CD4-positive, alpha-beta T cell treated with Interferon gamma for 1 hour (primary cell): ENCODE data around the gene JUND.

Source experiments
- DNase-seq: peaks from one replicate; pipeline ENCODE4 v3.0.0-alpha.2; 2020

Gene JUND

GRCh38 chr19:18289471-18290301 lies 8.3 kb upstream of the JUND start:
- DNase-seq, result no peak

GRCh38 chr19:18287836-18288772 lies 6.7 kb upstream of the JUND start:
- no peak for DNase-seq

DNA sequence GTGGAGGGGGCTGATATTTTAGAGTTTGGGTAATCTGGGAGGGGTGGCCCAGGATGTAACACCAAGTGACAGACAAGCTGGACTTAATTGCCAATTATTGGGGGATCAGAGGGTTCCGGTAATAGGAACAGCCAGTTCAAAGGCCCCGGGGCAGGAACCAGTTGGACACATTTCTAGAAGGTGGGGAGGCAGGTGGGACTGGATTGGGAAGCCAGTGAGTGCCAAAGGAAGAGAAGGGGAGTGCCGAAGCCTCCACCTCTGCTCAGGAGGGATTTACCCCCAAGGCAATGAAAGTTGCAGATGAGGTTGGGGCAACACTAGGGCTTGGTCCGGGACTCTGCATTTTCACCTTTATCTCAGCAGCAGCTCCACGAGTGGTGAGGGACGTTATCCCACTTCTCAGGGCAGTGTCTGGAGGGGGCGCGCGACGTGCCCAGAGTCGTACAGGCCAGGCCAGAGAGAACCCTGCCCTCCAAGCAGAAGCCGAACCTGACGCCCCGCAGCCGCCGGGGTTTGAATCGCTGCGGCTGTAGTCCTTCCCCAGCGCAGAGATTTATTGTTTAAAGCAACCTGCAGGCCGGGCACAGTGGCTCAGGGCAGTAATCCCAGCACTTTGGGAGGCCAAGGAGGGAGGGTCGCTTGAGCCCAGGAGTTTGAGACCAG lies 5.7 kb upstream of the JUND start:
- DNase-seq, result no peak

DNA sequence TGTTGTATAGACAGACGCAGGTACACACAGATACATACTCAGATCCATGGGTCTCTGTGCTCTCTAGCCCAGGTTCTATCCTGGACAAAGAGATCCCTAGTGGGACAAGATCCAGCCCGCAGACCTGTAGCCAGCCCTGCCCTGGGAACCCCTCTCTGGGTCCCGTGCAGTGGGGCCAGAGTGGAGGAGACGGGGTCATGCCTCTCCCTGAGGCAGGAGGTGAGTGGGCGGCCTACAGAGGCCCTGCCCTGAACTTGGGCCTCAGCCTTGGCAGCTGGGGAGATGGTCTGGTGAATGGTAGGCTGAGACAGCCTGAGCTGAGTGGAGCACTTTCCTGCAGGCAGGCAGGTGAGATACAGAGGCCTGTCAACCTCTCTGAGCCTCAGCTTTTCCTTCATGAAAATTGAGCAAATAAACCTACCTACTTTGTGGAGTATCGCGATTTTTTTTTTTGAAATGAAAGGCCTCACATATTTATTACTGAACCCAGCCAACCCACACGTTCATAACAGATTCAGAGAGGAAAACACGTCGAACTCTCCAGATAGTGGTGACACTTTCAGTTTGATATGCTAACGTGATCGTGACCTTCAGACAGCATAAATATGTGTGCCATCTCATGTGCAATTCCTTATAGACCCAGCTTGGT lies 3.4 kb upstream of the JUND start:
- DNase-seq, result no peak

DNA sequence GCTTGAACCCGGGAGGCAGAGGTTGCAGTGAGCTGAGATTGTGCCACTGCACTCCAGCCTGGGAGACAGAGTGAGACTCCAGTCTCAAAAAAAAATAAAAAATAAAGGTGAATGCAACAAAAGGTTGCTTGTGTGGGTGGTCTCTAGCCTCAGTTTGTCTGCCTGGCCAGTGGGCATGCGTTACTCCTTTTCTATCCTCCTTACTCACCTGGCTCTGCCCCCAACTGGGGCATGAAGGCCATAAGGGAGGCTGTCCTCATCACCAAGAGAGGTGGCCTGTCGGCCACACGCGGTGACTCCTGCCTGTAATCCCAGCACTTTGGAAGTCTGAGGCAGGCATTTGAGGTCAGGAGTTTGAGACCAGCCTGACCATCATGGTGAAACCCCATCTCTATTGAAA lies 1.9 kb upstream of the JUND start:
- no peak for DNase-seq

DNA sequence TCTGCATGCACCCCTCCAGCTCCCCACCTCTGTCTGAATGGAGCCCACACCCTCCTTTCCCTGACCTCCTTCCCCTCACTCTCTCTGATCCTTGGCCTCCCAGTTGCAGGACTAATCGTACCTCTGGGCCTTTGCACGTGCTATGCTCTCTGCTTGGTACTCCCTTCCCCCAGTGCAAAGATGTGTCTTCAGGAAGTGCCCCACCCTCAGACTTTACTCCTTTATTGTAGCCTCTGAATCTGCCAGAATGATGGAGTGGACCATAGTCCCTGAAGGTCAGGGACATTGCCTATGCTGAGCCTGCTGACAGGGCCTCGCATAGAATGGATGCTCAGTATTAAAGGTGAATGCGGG lies 1.3 kb upstream of the JUND start:
- DNase-seq, result peak; percentile 41

- DNase-seq, result no peak
These were observed 782 bp upstream of the JUND start for GRCh38 chr19:18282021-18282787.

DNA sequence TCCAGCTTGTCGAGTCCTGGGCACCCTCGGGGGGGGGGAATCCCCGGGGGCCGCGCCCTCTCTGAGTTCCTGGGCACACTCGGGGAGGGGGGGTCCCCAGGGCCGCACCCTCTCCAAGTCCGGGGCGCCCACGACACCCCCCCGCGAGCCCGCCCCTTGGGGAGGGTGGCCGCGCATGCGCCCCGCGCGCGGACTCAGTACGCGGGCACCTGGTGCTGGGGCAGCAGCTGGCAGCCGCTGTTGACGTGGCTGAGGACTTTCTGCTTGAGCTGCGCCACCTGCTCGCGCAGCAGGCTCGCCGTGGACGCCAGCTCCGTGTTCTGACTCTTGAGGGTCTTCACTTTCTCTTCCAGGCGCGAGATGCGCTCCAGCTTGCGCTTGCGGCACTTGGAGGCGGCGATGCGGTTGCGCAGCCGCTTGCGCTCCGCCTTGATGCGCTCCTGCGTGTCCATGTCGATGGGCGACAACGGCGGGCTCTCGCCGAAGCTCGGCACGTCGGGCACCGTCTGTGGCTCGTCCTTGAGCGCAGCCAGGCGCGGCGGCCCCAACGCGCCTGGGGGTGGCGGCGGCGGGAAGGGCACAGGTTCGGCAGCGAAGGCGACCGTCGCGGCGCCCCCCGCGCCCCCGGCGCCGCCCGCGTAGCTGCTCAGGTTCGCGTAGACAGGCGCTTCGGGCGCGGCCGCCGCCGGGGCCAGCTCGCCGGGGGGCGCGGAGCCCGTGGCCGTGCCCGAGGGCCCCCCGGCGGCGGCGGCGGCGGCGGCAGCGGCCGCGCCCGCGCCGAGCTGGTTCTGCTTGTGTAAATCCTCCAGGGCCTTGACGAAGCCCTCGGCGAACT lies 958 bp downstream of the JUND start:
- DNase-seq, result peak; percentile 89

DNA sequence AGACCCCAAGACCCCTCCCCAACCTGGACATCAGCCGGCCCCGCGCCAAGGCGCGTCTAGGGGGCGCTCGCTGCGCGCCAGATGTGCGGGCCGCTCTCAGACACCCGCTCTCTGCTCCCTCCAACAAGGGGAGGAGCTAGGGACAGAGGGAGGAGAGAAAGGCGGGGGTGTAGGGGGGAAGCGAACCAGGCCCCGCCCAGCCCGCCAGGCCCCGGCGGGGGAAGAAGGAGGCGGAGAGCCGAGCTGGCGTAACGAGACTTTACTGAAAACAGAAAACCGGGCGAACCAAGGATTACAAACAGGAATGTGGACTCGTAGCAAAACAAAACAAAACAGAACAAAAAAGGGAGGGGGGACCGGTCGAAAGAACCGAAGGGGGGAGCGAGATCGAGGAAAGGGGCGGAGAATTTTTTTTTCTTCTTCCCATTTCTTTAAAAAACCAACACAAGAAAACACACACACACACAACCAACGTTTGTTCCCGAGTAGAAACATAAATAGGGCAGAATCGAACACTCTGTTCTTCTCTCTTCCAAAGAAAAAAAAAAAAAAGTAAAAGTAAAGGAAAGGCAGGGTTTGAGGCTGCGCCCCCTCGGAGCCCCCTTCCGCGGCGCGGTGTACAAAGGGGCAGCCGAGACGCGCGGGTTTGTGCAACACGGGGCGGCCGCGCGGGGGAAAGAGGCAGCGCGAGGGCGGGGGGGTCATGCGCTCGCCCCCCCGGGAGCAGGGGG lies 1.7 kb downstream of the JUND start:
- peak; percentile 92 for DNase-seq

GRCh38 chr19:18279266-18279515 lies 2.2 kb downstream of the JUND start:
- no peak for DNase-seq

- DNase-seq, result peak; percentile 75
These were observed 2.7 kb downstream of the JUND start for GRCh38 chr19:18278521-18279265.

- peak; percentile 74 for DNase-seq
These were observed 6.6 kb downstream of the JUND start for GRCh38 chr19:18274781-18275356.

- DNase-seq, result peak; percentile 65
These were observed 7.1 kb downstream of the JUND start, which contains the start of gene IQCN for GRCh38 chr19:18274219-18274780. Gene IQCN, minus strand, starts transcription at chr19:18274452. Its CDS starts 4,974 bp downstream, at chr19:18269478.

GRCh38 chr19:18273561-18274218 lies 7.7 kb downstream of the JUND start:
- DNase-seq, result peak; percentile 35

DNA sequence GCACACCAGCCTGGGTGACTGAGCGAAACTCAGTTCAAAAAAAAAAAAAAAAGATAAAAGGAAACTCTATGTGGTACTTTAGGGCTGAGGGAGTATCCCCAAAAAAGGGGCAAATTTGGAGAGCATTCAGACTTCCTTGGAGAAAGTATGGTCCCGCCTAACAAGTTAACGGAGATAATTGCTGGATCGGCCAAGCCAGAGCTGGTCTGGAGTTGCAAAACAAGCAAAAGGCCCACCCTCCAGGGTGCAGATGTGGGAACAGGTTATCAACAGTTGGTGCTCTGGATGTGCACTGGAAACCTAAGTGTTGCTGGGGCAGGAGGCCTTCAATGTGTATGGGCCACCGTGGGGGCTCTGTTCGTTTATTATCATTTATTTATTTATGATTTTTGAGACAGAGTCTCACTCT lies 10.0 kb downstream of the JUND start:
- peak; percentile 28 for DNase-seq

GRCh38 chr19:18270326-18270725 lies 11.1 kb downstream of the JUND start:
- DNase-seq, result no peak

- DNase-seq, result no peak
These were observed 12.2 kb downstream of the JUND start for GRCh38 chr19:18269070-18269723.
